Tibial nerve (tissue), 4 donors: Measurements from ENCODE around the gene SDHD.

ENCODE experiments used
- CTCF ChIP-seq, 5 experiments: fragments of 200-600 bp in 3 of 5; fragments of 450-650 bp in 2 of 5; sonication (generic) in 3 of 5; IDR thresholded peaks; one replicate each; pipeline ENCODE4 v1.5.1; 2016 to 2019; ENCODE audit warnings: antibody characterized with exemption in 5 of 5, mild to moderate bottlenecking in 3 of 5, moderate library complexity in 2 of 5
- EP300 ChIP-seq, 2 donors: sonication (generic); formaldehyde crosslinking; IDR thresholded peaks; one replicate each; pipeline ENCODE4 v1.6.1; 2017; ENCODE audit warnings: antibody characterized with exemption in 2 of 2, mild to moderate bottlenecking in 1 of 2
- POLR2A ChIP-seq, 2 donors: fragments of 450-650 bp; IDR thresholded peaks; one replicate each; pipeline ENCODE4 v1.6.1; 2017; ENCODE audit warnings: antibody characterized with exemption in 2 of 2, mild to moderate bottlenecking in 2 of 2, moderate library complexity in 2 of 2

GRCh38 chr11:112132737-112133136 lies 46.1 kb downstream of the SDHD start:
- TF ChIP-seq EP300 (IDR thresholded peaks at IDR 0.05) (no peak), POLR2A (IDR thresholded peaks at IDR 0.05) (no peak), CTCF (IDR thresholded peaks at IDR 0.05) (no peak)
